H1 (cell line): ENCODE data around the gene SWT1. TPM values are rescaled to one million over a fixed set of nuclear protein-coding genes. Genes with fewer than 3 reads are reported as not detected.

Source experiments
- CTCF ChIA-PET: fragments of 300-600 bp; sonication (Branson Sonifier 250); formaldehyde crosslinking; loops from one replicate; lab custom pipeline; 2021; ENCODE audit not compliant: partially characterized antibody; lab: Charles Lee
- POLR2A ChIA-PET: fragments of 300-600 bp; sonication (Branson Sonifier 250); formaldehyde crosslinking; loops from one replicate; lab custom pipeline; 2021; ENCODE audit warnings: inconsistent platforms; ENCODE audit not compliant: partially characterized antibody; lab: Charles Lee
- DNase-seq, 2 experiments: peaks; one replicate each; pipeline versions ENCODE4 v3.0.0 to v3.0.0-alpha.2; 2010 to 2022; ENCODE audit warnings: low spot score in 2 of 2, low read depth in 1 of 2, mixed read lengths in 1 of 2
- FAIRE-seq: peaks from 2 replicates; lab custom pipeline; 2011; peaks lifted over from hg19 to GRCh38; lab: Jason Lieb, UNC
- H2AFZ ChIP-seq: 2 replicates; pipeline ENCODE4 v1.8.1; 2012; ENCODE audit warnings: low read length, inconsistent platforms
- H2AK5ac ChIP-seq: 2 replicates; pipeline ENCODE4 v1.6.1; 2013; ENCODE audit warnings: low read depth, low read length
- H2BK120ac ChIP-seq: replicated peaks from 2 replicates; pipeline ENCODE3; 2013; ENCODE audit warnings: low read depth, low read length, inconsistent platforms
- H2BK12ac ChIP-seq: 2 replicates; pipeline ENCODE4 v1.6.1; 2013; ENCODE audit warnings: low read depth, low read length
- H2BK15ac ChIP-seq: 2 replicates; pipeline ENCODE4 v1.6.1; 2013; ENCODE audit warnings: low read length
- H2BK20ac ChIP-seq: 2 replicates; pipeline ENCODE4 v1.6.1; 2013; ENCODE audit warnings: low read length
- H2BK5ac ChIP-seq: 2 replicates; pipeline ENCODE4 v1.6.1; 2013; ENCODE audit warnings: low read depth, low read length
- H3K14ac ChIP-seq: 2 replicates; pipeline ENCODE4 v1.6.1; 2013; ENCODE audit warnings: inconsistent platforms; ENCODE audit not compliant: insufficient read length
- H3K18ac ChIP-seq: 2 replicates; pipeline ENCODE4 v1.6.1; 2013; ENCODE audit warnings: low read length; ENCODE audit errors: extremely low read depth
- H3K23ac ChIP-seq: 2 replicates; pipeline ENCODE4 v1.6.1; 2013; ENCODE audit warnings: inconsistent platforms; ENCODE audit not compliant: insufficient read length
- H3K23me2 ChIP-seq: 2 replicates; pipeline ENCODE4 v1.6.1; 2013; ENCODE audit warnings: low read depth, low read length
- H3K27ac ChIP-seq: 2 replicates; pipeline ENCODE4 v1.6.1; 2011; ENCODE audit warnings: low read depth, low read length, inconsistent platforms
- H3K27me3 ChIP-seq, 4 experiments: replicated peaks in 1 of 4; 1 replicate in 1 of 4; 2 replicates in 3 of 4; pipeline versions ENCODE4 v1.6.1 to v1.8.1; 2011 to 2013; ENCODE audit warnings: low read length in 3 of 4, mild to moderate bottlenecking in 3 of 4, inconsistent platforms in 2 of 4, mixed read lengths in 2 of 4, moderate library complexity in 1 of 4; ENCODE audit not compliant: control insufficient read depth in 3 of 4, insufficient read depth in 3 of 4; ENCODE audit errors: extremely low read depth in 1 of 4
- H3K36me3 ChIP-seq, 4 experiments: 2 replicates each; pipeline versions ENCODE4 v1.6.1 to v1.8.1; 2011 to 2013; ENCODE audit warnings: mild to moderate bottlenecking in 4 of 4, low read length in 3 of 4, moderate library complexity in 2 of 4, control low read depth in 1 of 4, inconsistent platforms in 1 of 4; ENCODE audit not compliant: insufficient read depth in 4 of 4, control insufficient read depth in 2 of 4
- H3K4ac ChIP-seq: replicated peaks from 2 replicates; pipeline ENCODE3; 2013; ENCODE audit warnings: low read length, low read depth, mixed read lengths, inconsistent platforms; ENCODE audit not compliant: insufficient read length
- H3K4me1 ChIP-seq, 4 experiments: replicated peaks in 1 of 4; 1 replicate in 1 of 4; 2 replicates in 3 of 4; pipeline versions ENCODE4 v1.6.1 to v1.8.1; 2011 to 2013; ENCODE audit warnings: low read length in 3 of 4, inconsistent platforms in 2 of 4, mixed read lengths in 1 of 4; ENCODE audit not compliant: insufficient read depth in 4 of 4, control insufficient read depth in 3 of 4
- H3K4me2 ChIP-seq, 2 experiments: 2 replicates each; pipeline versions ENCODE4 v1.6.1 to v1.8.1; 2011 to 2013; ENCODE audit warnings: low read depth in 2 of 2, low read length in 2 of 2, control low read depth in 1 of 2, inconsistent platforms in 1 of 2, mild to moderate bottlenecking in 1 of 2; ENCODE audit not compliant: insufficient read depth in 1 of 2
- H3K4me3 ChIP-seq, 4 experiments: fragments of 200-600, 300-600 bp in 1 of 4; sonication (generic), shearing (Covaris generic), sonication (Bioruptor Twin) in 1 of 4; 2 replicates each; pipeline versions ENCODE4 v1.5.1 to v1.8.1; 2011 to 2016; ENCODE audit warnings: low read length in 4 of 4, low read depth in 3 of 4, control low read depth in 2 of 4, inconsistent platforms in 2 of 4, mild to moderate bottlenecking in 2 of 4, mixed read lengths in 1 of 4, moderate library complexity in 1 of 4; ENCODE audit not compliant: insufficient read depth in 2 of 4; ENCODE audit errors: extremely low read depth in 1 of 4
- H3K56ac ChIP-seq: replicated peaks from 2 replicates; pipeline ENCODE3; 2013; ENCODE audit warnings: low read depth, mild to moderate bottlenecking, mixed read lengths, low read length, inconsistent platforms; ENCODE audit not compliant: insufficient read length
- H3K79me1 ChIP-seq: 2 replicates; pipeline ENCODE4 v1.6.1; 2013; ENCODE audit warnings: low read depth, low read length, control low read depth
- H3K79me2 ChIP-seq, 2 experiments: 2 replicates each; pipeline versions ENCODE4 v1.6.1 to v1.8.1; 2012 to 2013; ENCODE audit warnings: low read length in 2 of 2, mild to moderate bottlenecking in 2 of 2, inconsistent platforms in 1 of 2; ENCODE audit not compliant: insufficient read depth in 2 of 2, control insufficient read depth in 1 of 2
- H3K9ac ChIP-seq, 4 experiments: replicated peaks in 1 of 4; 1 replicate in 1 of 4; 2 replicates in 3 of 4; pipeline versions ENCODE4 v1.6.1 to v1.8.1; 2011 to 2013; ENCODE audit warnings: low read depth in 3 of 4, low read length in 3 of 4, control low read depth in 2 of 4, mild to moderate bottlenecking in 2 of 4, moderate library complexity in 2 of 4, inconsistent platforms in 1 of 4; ENCODE audit errors: extremely low read depth in 1 of 4
- H3K9me3 ChIP-seq, 2 experiments: 2 replicates each; pipeline versions ENCODE4 v1.6.1 to v1.8.1; 2012 to 2013; ENCODE audit warnings: mild to moderate bottlenecking in 2 of 2, moderate library complexity in 2 of 2, control low read depth in 1 of 2, inconsistent platforms in 1 of 2, low read depth in 1 of 2, low read length in 1 of 2, mixed read lengths in 1 of 2; ENCODE audit not compliant: insufficient read depth in 2 of 2
- H4K20me1 ChIP-seq, 2 experiments: replicated peaks in 1 of 2; 2 replicates each; pipeline versions ENCODE3 to v1.8.1; 2011 to 2013; ENCODE audit warnings: inconsistent platforms in 2 of 2, low read length in 2 of 2, mild to moderate bottlenecking in 1 of 2; ENCODE audit not compliant: insufficient read depth in 2 of 2, control insufficient read depth in 1 of 2
- H4K5ac ChIP-seq: 2 replicates; pipeline ENCODE4 v1.6.1; 2013; ENCODE audit warnings: low read length, low read depth, mixed read lengths, inconsistent platforms; ENCODE audit not compliant: insufficient read length
- H4K8ac ChIP-seq: 2 replicates; pipeline ENCODE4 v1.8.0; 2013; ENCODE audit warnings: mild to moderate bottlenecking, moderate library complexity, low read length, inconsistent platforms; ENCODE audit not compliant: insufficient read depth; ENCODE audit errors: extremely low read depth
- H4K91ac ChIP-seq: replicated peaks from 2 replicates; pipeline ENCODE3; 2013; ENCODE audit warnings: low read length, mixed read lengths, inconsistent platforms; ENCODE audit not compliant: insufficient read length
- CHD2 ChIP-seq: IDR thresholded peaks from 2 replicates; pipeline ENCODE4 v1.6.1; 2012; ENCODE audit warnings: low read length, improper control_type of control experiment
- E2F6 ChIP-seq: IDR thresholded peaks from 2 replicates; pipeline ENCODE4 v1.6.1; 2012; ENCODE audit warnings: inconsistent platforms
- EGR1 ChIP-seq: IDR thresholded peaks from 2 replicates; pipeline ENCODE4 v1.6.1; 2011; ENCODE audit warnings: low read depth, low read length, borderline replicate concordance
- FOSL1 ChIP-seq: IDR thresholded peaks from 2 replicates; pipeline ENCODE4 v1.6.1; 2011; ENCODE audit warnings: mild to moderate bottlenecking, low read depth, low read length, moderate library complexity; ENCODE audit not compliant: insufficient read depth
- GTF2F1 ChIP-seq: IDR thresholded peaks from 2 replicates; pipeline ENCODE4 v1.6.1; 2012; ENCODE audit warnings: low read depth, low read length, improper control_type of control experiment, borderline replicate concordance
- HDAC2 ChIP-seq, 2 experiments: fragments of 300-600 bp in 1 of 2; sonication (generic) in 1 of 2; IDR thresholded peaks; 2 replicates each; pipeline ENCODE4 v1.6.1; 2011 to 2012; ENCODE audit warnings: low read depth in 2 of 2, low read length in 2 of 2, mild to moderate bottlenecking in 2 of 2, moderate library complexity in 2 of 2, borderline replicate concordance in 1 of 2, inconsistent platforms in 1 of 2
- HDAC6 ChIP-seq: IDR thresholded peaks from one replicate; pipeline ENCODE4 v1.7.1; 2012; ENCODE audit warnings: low read depth, mild to moderate bottlenecking, inconsistent platforms, low read length, moderate library complexity
- KDM1A ChIP-seq: fragments of 200-600, 300-600 bp; sonication (generic); IDR thresholded peaks from 2 replicates; pipeline ENCODE4 v1.7.1; 2016; ENCODE audit warnings: mild to moderate bottlenecking, low read length, borderline replicate concordance
- NANOG ChIP-seq: IDR thresholded peaks from 2 replicates; pipeline ENCODE4 v1.6.1; 2011; ENCODE audit warnings: low read length, low read depth, mild to moderate bottlenecking, inconsistent platforms; ENCODE audit not compliant: insufficient read depth, poor library complexity, severe bottlenecking
- SP2 ChIP-seq: IDR thresholded peaks from 2 replicates; pipeline ENCODE4 v1.6.1; 2012; ENCODE audit warnings: mild to moderate bottlenecking, low read length, inconsistent platforms
- TAF1 ChIP-seq: IDR thresholded peaks from 2 replicates; pipeline ENCODE4 v1.6.1; 2011; ENCODE audit warnings: mild to moderate bottlenecking, low read depth, low read length
- ZNF274 ChIP-seq: IDR thresholded peaks from 2 replicates; pipeline ENCODE4 v1.7.0; 2012; ENCODE audit warnings: low read length, borderline replicate concordance; ENCODE audit errors: extremely low read depth
- WGBS, 2 experiments: shearing (Covaris generic) in 1 of 2; methylation state at CpG; one replicate each; pipeline versions ENCODE4 v1.1.6 to v1.1.7; 2013 to 2015; ENCODE audit warnings: low lambda C conversion rate in 2 of 2, mixed read lengths in 2 of 2, inconsistent platforms in 1 of 2, low coverage in 1 of 2, missing lambda C conversion rate in 1 of 2; ENCODE audit not compliant: insufficient replicate concordance in 2 of 2, insufficient coverage in 1 of 2, insufficient read length in 1 of 2; ENCODE audit errors: extremely low coverage in 1 of 2, missing lambda C conversion rate in 1 of 2; 5-methylcytosine and 5-hydroxymethylcytosine counted together
- polyA plus RNA-seq, 7 experiments: library from polyadenylated mRNA; depleted of rRNA in 3 of 7; stranded (reverse) in 5 of 7; unstranded in 2 of 7; fragments of >200 nt in 5 of 7; fragments of 200-250 nt in 2 of 7; gene quantifications; 1 replicate in 5 of 7; 2 replicates in 1 of 7; 4 replicates in 1 of 7; pipeline versions ENCODE4 v1.2.1 to v1.2.3, GENCODE V29; 2011 to 2013; ENCODE audit warnings: missing spikeins in 2 of 7, mixed read lengths in 2 of 7
- total RNA-seq: library from RNA; stranded (reverse); fragmentation: NEBNext Ultra II Directional; extraction: Animal tissue kit (Norgen Biotek cat#: 25700); gene quantifications from 2 replicates; pipeline ENCODE4 v1.2.1, GENCODE V29; 2021

The SWT1 gene
- total and polyA plus RNA-seq, 2 of the 8 experiments (the other 6 are each of a cell fraction or from before 2014, with no cell fraction given), result 1.4 to 6.2 TPM

GRCh38 chr1:185227161-185227560 is 70.2 kb downstream of the SWT1 start:
- no peak overlapping the region for H3K18ac ChIP-seq
- no peak overlapping the region for H3K4me2 ChIP-seq
- no peaks in the 10 kb centered on the region for H3K27me3 ChIP-seq
- H2AFZ ChIP-seq, result no peak overlapping the region
- H4K20me1 ChIP-seq, result peaks cover 0 to 1% of the 10 kb centered on the region in 2 experiments
- 91% methylated on average over 4 of the region's 4 CpGs; no CpG with 5 or more reads in 1 of the 2 experiments for WGBS, 2 experiments
- no peak overlapping the region for H2BK15ac ChIP-seq
- POLR2A ChIA-PET, result no interaction called here
- H3K79me1 ChIP-seq, result no peaks in the 10 kb centered on the region
- H3K9me3 ChIP-seq, result 0 out of 4 replicates have a peak, but pooled peaks cover 0 to 4% of the 10 kb centered on the region in 2 experiments
- H3K23ac ChIP-seq, result no peak overlapping the region
- no peak overlapping the region for H4K8ac ChIP-seq
- H2BK5ac ChIP-seq, result no peak overlapping the region
- H4K91ac ChIP-seq, result no peak overlapping the region
- TF ChIP-seq KDM1A (no peak), HDAC6 (no peak), CHD2 (no peak), EGR1 (no peak), E2F6 (no peak), NANOG (no peak), GTF2F1 (no peak), ZNF274 (no peak), SP2 (no peak), HDAC2 (IDR thresholded peaks at IDR 0.05; ENCODE audit: borderline replicate concordance in 1 of 2, low read depth in 2 of 2, low read length in 2 of 2) (no peak), TAF1 (no peak), FOSL1 (no peak)
- no peak overlapping the region for H3K56ac ChIP-seq
- H3K4me1 ChIP-seq, result no peaks in the 10 kb centered on the region
- no peak overlapping the region for H3K27ac ChIP-seq
- H3K79me2 ChIP-seq, result no peaks in the 10 kb centered on the region
- H3K9ac ChIP-seq, result no peak overlapping the region
- CTCF ChIA-PET, result interaction anchor here (0.7 to 1.4 kb wide), 3 partner anchors 54 to 457 kb away, joined by 3 to 4 read pairs (median 3); no protein-coding TSS in a partner anchor
- no peak overlapping the region for H2BK12ac ChIP-seq
- DNase-seq (no peak), FAIRE-seq (no peak)
- H4K5ac ChIP-seq, result no peak overlapping the region
- no peaks in the 10 kb centered on the region; a peak in 1 of 8 replicates for H3K36me3 ChIP-seq
- no peaks in the 10 kb centered on the region for H3K23me2 ChIP-seq
- no peak overlapping the region for H2AK5ac ChIP-seq
- no peak overlapping the region for H2BK20ac ChIP-seq
- no peak overlapping the region for H3K14ac ChIP-seq
- no peak overlapping the region for H3K4me3 ChIP-seq
- no peak overlapping the region for H2BK120ac ChIP-seq
- H3K4ac ChIP-seq, result no peak overlapping the region
